ENCODE data around the gene UBN2.
A peak's percentile ranks its signal among the peaks of the same experiment; 100 is the strongest.
"Not testable (repeated sequence)": the region's sequence is repeated elsewhere in the genome, so short reads cannot be mapped to it uniquely, and the experiment has no call there.

UBN2 gene

DNA sequence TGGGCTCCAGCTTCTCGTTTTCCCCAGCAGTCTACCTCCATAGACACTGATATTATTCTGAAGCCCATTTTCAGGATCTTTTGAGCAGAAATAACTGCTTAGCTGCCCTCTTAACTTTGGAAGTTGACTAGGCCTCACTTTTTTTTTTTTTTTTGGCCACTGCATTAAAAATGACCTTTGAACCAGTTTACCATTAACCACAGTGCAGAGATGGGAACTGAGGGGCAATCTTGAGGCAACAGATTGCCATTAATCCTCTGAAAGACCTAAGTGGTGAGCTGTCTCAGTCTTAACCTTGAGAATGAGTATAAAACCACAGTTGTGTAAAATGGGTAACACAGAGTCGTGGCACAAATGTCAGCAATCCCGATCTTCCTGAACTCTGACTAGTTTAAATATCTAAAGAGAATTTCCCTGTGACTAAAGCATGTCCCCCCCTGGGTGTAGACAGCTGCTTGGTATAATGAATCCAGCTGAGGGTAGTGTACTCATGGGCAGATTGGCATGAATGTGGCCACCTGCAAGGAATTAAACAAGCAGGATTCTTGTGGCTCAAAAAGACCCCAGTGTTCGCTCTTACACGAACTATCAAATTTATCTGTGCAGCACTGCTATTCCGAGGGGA is 64.0 kb downstream of the UBN2 start:
- no peak for DNase-seq (ENCODE audit: low read depth in 2 of 2)

- DNase-seq (ENCODE audit: low read depth in 2 of 2): no peak
Measured at GRCh38 chr7:139297795-139298194, 66.8 kb downstream of the UBN2 start.

GRCh38 chr7:139299296-139299695 is 68.3 kb downstream of the UBN2 start:
- no peak for DNase-seq (ENCODE audit: low read depth in 2 of 2)

DNA sequence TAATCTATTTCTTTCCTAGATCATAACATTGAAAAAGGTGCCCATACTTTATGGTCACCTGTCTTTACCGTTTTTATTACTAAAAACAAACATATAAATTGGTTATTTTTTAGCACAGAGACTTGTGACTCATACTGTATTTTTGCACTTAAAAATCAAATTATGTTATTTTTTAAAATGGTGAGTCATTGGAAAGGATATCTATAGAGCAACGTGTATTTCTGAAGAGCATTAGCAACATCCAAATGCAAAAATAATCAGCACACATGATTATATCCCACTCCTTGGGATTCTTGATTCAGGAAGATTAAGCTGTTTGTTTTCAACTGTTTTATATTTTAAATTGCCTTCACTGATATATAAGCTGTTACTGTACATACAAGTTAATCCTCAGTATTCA is 69.4 kb downstream of the UBN2 start:
- DNase-seq (ENCODE audit: low read depth in 2 of 2): no peak

DNA sequence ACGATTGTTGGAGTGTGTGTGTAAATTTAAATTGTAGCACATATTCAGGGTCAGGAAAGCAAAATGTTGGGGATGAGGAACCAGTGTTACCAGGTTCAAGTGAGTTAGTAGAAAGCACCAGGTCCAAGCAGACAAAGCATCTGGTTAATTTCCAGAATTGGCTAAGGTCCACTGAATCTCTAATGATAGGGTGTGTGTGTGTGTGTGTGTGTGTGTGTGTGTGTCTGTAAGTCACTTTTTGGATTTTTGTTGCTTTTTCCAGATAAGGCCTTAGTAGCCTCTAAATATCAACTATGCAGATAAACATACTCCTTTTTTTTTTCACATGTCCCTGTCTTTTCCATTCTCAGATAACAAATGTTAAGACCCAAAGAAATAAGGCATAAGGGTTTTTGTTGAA is 73.5 kb downstream of the UBN2 start:
- no peak for DNase-seq (ENCODE audit: low read depth in 2 of 2)

GRCh38 chr7:139317939-139318505 is 87.0 kb downstream of the UBN2 start:
- no peak for DNase-seq (ENCODE audit: low read depth in 2 of 2)

DNA sequence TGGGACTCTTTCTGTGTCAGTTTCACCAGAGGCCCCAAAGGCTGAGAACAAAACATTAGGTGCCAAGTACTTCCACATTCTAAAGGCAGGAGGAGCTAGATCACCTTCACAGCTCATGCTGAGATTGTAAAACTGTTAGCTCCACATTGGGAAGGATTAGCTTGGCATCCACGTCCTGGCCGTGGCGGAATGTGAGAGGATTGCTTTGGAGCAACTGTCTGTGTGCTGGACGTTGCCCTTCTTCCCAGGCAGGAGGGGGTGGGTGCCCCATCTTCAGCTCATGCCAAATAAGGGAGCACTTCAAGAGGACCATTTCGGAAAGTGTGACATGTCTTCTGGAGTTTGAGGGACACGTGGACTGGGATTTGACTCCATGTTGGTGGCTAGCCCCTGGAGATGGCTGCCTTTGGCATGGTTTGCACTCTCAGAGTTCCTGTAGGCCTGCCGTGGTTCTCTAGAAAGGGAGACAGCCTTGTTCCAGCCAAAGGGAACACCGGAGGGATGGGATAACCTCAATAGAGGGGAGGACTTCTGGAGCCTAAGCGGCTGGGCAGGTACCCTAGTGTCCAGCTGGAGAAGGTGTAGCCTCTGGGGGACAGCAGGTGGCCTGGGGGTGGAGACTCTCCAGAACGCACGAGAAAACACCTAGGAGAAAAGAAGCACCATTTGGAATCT is 90.2 kb downstream of the UBN2 start:
- no peak for DNase-seq (ENCODE audit: low read depth in 2 of 2)

- DNase-seq (ENCODE audit: low read depth in 2 of 2): not testable (repeated sequence)
Measured at GRCh38 chr7:139324709-139325108, 93.7 kb downstream of the UBN2 start.

DNA sequence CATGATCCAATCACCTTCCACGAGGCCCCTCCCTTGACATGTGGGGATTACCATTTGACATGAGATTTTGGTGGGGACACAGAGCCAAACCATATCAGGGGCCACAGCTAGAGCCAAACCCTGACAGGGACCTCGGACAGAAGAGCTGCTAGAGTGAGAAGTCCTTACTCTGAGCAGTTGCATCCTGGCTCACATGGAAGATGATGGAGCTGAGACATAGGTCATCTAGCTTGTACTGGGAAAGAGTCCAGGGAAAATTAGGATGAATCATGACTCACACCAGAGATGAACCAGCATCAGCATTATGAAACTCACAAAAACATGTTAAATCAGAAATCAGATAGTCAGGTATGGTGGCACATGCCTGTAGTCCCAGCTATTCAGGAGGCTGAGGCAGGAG is 97.3 kb downstream of the UBN2 start:
- DNase-seq (ENCODE audit: low read depth in 2 of 2): no peak

- DNase-seq (ENCODE audit: low read depth in 2 of 2): no peak
Measured at GRCh38 chr7:139329119-139329518, 98.1 kb downstream of the UBN2 start.

- DNase-seq (ENCODE audit: low read depth in 2 of 2): no peak
Measured at GRCh38 chr7:139330333-139331030, 99.4 kb downstream of the UBN2 start.

GRCh38 chr7:139332697-139333359 is 101.8 kb downstream of the UBN2 start:
- DNase-seq (ENCODE audit: low read depth in 2 of 2): no peak

DNA sequence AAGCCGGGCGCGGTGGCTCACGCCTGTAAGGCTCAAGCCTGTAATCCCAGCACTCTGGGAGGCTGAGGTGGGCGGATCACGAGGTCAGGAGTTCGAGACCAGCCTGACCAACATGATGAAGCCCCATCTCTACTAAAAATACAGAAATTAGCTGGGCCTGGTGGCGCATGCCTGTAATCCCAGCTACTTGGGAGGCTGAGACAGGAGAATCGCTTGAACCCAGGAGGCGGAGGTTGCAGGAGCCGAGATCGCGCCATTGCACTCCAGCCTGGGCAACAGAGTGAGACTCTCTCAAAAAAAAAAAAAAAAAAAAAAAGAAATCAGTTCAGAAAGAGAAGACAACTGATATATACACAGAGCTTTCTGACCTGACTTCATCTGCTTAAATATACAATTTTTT is 102.4 kb downstream of the UBN2 start:
- not testable (repeated sequence) for DNase-seq (ENCODE audit: low read depth in 2 of 2)

DNA sequence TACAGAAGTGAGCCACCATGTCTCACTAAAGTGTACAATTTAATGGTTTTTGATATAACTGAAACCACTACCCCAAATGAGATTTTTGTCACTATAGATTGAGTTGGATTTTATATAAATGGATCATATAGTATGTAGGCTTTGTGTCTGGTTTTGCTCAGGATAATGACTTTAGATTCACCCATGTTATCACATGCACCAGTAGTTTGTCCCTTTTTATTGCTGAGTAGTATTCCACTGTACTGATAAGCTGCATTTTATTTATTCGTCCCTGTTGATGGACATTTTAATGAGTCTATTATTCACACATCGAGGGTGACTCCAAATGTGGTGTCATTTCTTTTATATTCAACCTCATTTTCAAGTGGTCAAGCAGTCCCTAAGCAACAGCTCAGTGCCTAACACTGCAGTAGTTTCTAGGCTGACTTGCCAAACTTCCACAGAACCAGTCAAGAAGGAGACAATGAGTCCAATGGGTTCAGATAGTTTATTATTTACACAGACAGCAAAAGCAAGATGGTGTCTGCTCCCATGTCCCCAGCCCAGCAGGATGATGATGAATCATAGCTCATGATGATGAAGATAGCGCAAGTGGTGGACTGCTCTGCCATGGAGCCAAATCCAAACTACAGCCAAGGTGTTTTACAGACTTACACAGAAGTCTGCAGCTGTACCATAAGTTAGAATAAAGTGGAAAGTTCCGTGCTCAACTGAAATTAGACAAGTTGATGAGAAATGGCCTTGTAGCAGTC is 103.5 kb downstream of the UBN2 start:
- no peak for DNase-seq (ENCODE audit: low read depth in 2 of 2)

DNA sequence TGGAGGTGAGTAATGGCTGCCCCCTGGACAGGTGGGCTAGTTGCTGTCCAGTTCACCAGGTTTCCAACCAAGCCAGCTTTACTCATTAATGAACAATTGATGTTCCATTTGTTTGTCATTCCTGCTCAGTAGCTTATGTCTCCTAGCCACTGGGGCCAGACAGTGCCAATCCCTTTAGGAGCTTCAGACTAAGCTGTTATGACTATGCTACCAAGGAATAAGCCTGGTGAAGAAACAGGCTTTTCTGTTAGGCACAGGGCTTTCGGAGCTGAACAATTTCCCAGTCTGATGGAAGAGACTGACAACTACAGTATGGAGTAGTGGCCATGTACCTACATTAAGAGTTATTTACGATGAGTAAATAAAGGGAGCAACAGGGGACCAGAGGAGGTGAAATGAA is 108.0 kb downstream of the UBN2 start:
- DNase-seq (ENCODE audit: low read depth in 2 of 2): no peak

DNA sequence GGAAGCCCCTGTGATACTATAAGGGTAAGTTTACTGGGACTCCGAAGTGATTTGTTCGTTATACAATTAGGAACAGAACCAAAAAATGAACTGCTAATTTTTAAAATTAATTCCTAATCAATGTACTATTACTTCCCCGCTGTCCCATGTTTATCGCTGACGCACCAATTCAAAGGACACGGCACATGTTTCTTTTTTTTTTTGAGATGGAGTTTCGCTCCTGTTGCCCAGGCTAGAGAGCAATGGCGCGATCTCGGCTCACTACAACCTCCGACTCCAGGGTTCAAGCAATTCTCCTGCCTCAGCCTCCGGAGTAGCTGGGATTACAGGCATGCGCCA is 108.6 kb downstream of the UBN2 start:
- DNase-seq (ENCODE audit: low read depth in 2 of 2): no peak

- DNase-seq (ENCODE audit: low read depth in 2 of 2): peak; percentile 94 to 96
Measured at GRCh38 chr7:139340037-139340807, 109.2 kb downstream of the UBN2 start.

DNA sequence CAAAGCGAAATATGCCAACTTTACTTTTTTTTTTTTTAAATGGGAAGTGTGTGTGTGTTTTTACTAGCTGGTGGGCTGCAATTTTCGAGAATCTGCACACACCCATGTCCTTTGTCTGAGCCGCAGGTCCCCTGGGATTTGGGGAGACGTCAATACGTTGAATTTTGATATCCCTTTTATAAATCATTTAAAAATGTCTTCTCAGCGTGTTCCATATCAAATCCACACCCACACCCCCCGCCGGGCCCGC is 109.7 kb downstream of the UBN2 start:
- DNase-seq (ENCODE audit: low read depth in 2 of 2): no peak

DNA sequence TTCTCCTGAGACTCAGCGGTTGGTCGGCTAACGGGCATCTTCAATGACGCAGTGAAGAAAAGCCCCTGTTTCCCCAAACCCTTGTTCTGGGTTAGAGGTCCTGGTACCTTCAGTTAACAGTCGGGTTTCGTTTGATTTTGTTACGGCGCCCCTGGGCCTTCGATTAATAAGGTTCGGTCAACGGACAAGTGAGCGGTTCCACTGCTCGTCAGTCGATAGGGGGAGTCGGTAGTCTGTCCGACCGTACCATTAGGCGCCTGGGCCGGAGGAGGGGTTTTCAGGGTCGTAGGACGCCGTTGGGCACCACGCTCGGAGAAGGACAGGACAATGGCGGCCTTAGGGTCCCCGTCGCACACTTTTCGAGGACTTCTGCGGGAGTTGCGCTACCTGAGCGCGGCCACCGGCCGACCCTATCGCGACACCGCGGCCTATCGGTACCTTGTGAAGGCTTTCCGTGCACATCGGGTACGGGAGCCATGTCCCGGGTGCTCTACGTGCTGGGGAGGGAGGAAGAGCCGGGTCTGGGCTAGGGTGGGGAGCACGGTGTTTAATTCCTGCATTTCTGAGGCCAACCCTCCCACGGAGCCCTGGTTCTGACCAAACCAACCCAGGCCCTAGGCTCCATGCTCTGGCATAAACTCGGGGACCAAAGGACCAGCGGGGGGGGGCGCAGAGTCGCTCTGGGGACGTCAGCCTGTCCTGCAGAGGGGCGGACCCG is 110.2 kb downstream of the UBN2 start, which contains the start of gene FMC1:
Gene FMC1 (plus strand): TSS at position 280 of the 718 bp plus-strand sequence. CDS start 48 bp downstream, at position 328.
- peak; percentile 59 to 63 for DNase-seq (ENCODE audit: low read depth in 2 of 2)

DNA sequence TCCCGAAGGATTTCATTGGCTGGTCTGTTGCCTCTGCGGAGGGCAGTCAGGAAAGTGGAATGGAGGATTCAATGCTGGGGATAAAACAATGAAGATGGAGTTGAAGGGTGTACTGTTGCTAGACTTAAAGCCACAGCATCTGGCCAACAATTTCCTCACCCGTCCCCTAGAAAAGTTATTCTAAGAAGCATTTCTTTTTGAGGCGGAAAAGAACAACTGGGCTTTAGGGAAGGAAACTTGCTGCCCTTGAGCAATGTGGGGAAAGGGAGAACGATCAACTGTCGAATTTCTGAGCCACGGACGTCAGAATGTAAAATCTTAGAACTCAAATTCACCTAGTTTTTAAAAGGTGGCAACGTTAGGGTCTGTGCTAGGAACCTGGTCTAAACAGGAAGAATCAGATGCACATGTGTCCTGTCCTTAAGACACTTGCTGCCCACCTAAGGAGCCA is 110.8 kb downstream of the UBN2 start:
- DNase-seq (ENCODE audit: low read depth in 2 of 2): no peak
